ENCODE results near the gene TTC13. TPM values are rescaled to one million over a fixed set of nuclear protein-coding genes. Genes with fewer than 3 reads are reported as not detected.

TTC13 gene
- polyA plus RNA-seq, 1 experiment, result 10.6 TPM

GRCh38 chr1:230976825-230977747, 1.6 kb downstream of the TTC13 start:
- Histone ChIP-seq H3K27me3 (ENCODE audit: control insufficient read depth, insufficient read depth, low read length) (no peaks in the 10 kb centered on the region), H3K27ac (ENCODE audit: low read depth, low read length) (no peak overlapping the region), H3K4me3 (ENCODE audit: low read depth, low read length) (no peak overlapping the region; the same call in 1 of the 2 replicates), H3K9me3 (ENCODE audit: control insufficient read depth, insufficient read depth, low read length) (no peaks in the 10 kb centered on the region)
- ChIA-PET POLR2A (no interaction called here), CTCF (no interaction called here)
- no peak for DNase-seq (ENCODE audit: low read depth, low spot score)
- TF ChIP-seq CTCF (IDR thresholded peaks at IDR 0.05; ENCODE audit: low read depth, low read length), result no peak

DNA sequence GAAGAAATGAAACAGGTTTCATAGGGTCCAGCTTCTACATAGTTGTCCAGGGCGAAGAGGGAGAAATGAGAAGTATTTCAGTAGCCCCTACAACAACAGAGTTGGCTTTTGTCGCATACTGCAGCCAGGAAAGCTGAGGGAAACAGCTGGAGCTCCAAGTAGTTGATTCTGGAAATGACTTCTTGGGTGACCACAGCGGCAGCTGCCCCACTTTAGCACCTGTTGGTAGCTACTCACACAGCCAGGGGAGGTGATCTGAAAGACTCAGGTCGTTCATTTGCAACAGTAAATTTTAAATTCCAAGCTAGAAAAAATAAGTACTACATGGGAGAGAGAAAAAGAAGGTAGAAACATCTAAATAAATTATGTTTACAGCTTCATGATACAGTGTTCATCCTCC, 2.3 kb downstream of the TTC13 start:
- no peak overlapping the region for H3K27ac ChIP-seq (ENCODE audit: low read depth, low read length)
- POLR2A ChIA-PET, result no interaction called here

GRCh38 chr1:230975636-230976035, 3.0 kb downstream of the TTC13 start:
- H3K27me3 ChIP-seq (ENCODE audit: control insufficient read depth, insufficient read depth, low read length), result no peaks in the 10 kb centered on the region
- CTCF ChIA-PET, result no interaction called here
- TF ChIP-seq CTCF (IDR thresholded peaks at IDR 0.05; ENCODE audit: low read depth, low read length), result no peak
- H3K9me3 ChIP-seq (ENCODE audit: control insufficient read depth, insufficient read depth, low read length), result no peaks in the 10 kb centered on the region
- H3K27ac ChIP-seq (ENCODE audit: low read depth, low read length), result no peak overlapping the region
- no peak overlapping the region for H3K4me3 ChIP-seq (ENCODE audit: low read depth, low read length)
- DNase-seq (ENCODE audit: low read depth, low spot score), result no peak
- POLR2A ChIA-PET, result no interaction called here

More for the DNA sequence above, 2.3 kb downstream of the TTC13 start:
- Histone ChIP-seq H3K27me3 (ENCODE audit: control insufficient read depth, insufficient read depth, low read length) (no peaks in the 10 kb centered on the region), H3K4me3 (ENCODE audit: low read depth, low read length) (no peak overlapping the region), H3K9me3 (ENCODE audit: control insufficient read depth, insufficient read depth, low read length) (no peaks in the 10 kb centered on the region)
- TF ChIP-seq CTCF (IDR thresholded peaks at IDR 0.05; ENCODE audit: low read depth, low read length), result no peak
- CTCF ChIA-PET, result no interaction called here
- no peak for DNase-seq (ENCODE audit: low read depth, low spot score)

GRCh38 chr1:230972855-230973271, 5.8 kb downstream of the TTC13 start:
- H3K4me3 ChIP-seq (ENCODE audit: low read depth, low read length), result no peak overlapping the region
- H3K27ac ChIP-seq (ENCODE audit: low read depth, low read length), result no peak overlapping the region
- CTCF ChIA-PET, result interaction anchor here (1.0 kb wide), 1 partner anchor 239 kb away, joined by 3 read pairs; no protein-coding TSS in a partner anchor
- POLR2A ChIA-PET, result no interaction called here
- no peaks in the 10 kb centered on the region for H3K27me3 ChIP-seq (ENCODE audit: control insufficient read depth, insufficient read depth, low read length)
- no peak for TF ChIP-seq CTCF (IDR thresholded peaks at IDR 0.05; ENCODE audit: low read depth, low read length)
- no peaks in the 10 kb centered on the region for H3K9me3 ChIP-seq (ENCODE audit: control insufficient read depth, insufficient read depth, low read length)
- DNase-seq (ENCODE audit: low read depth, low spot score), result no peak

DNA sequence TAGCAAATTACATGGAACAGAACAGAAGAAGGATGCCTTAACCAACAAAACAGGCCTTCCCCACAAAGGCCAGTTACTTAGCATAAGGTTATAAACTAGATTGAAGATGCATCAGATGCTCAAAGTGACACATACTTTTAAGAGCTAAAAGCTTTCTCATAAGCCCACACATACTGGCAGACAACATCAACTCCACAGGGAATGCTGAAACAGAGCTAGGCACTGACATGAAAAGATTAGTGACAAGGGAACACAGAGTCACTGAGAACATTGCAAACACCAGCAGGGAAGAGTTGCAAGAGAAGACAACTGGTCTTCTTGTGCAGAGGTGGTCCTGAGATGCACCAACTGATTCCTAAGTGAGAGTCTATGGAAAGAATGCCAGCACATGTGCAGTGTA, 6.9 kb downstream of the TTC13 start:
- POLR2A ChIA-PET, result no interaction called here
- CTCF ChIA-PET, result interaction anchor here (0.6 kb wide), 1 partner anchor 145 kb away, joined by 4 read pairs; no protein-coding TSS in a partner anchor
- H3K27ac ChIP-seq (ENCODE audit: low read depth, low read length), result no peak overlapping the region
- TF ChIP-seq CTCF (IDR thresholded peaks at IDR 0.05; ENCODE audit: low read depth, low read length), result no peak
- H3K4me3 ChIP-seq (ENCODE audit: low read depth, low read length), result no peak overlapping the region
- DNase-seq (ENCODE audit: low read depth, low spot score), result no peak
- no peaks in the 10 kb centered on the region for H3K27me3 ChIP-seq (ENCODE audit: control insufficient read depth, insufficient read depth, low read length)
- H3K9me3 ChIP-seq (ENCODE audit: control insufficient read depth, insufficient read depth, low read length), result no peaks in the 10 kb centered on the region

Measured in AG04450 (cell line).